Natural killer cell (primary cell): ENCODE results near the gene ARHGEF11. TPM values are rescaled to one million over a fixed set of nuclear protein-coding genes. Genes with fewer than 3 reads are reported as not detected.

Source experiments
- ATAC-seq, 3 donors: fragments of 150-1000 bp in 2 of 3; fragments of 200-7000 bp in 1 of 3; cut with Tn5 transposase; 1 replicate in 1 of 3; 2 replicates in 2 of 3; pipeline ENCODE4 v1.10.0; 2021; ENCODE audit warnings: mild to moderate bottlenecking in 2 of 3, moderate library complexity in 2 of 3
- DNase-seq, 2 donors: peaks; one replicate each; pipeline versions ENCODE4 v3.0.0 to v3.0.0-alpha.2; 2013 to 2021; ENCODE audit warnings: mixed read lengths in 1 of 2
- H3K27ac ChIP-seq: one replicate; pipeline ENCODE4 v1.5.1; 2013; ENCODE audit warnings: mild to moderate bottlenecking, low read length
- H3K27me3 ChIP-seq: one replicate; pipeline ENCODE4 v1.6.1; 2013; ENCODE audit warnings: low read length; ENCODE audit not compliant: control insufficient read depth, insufficient read depth
- H3K36me3 ChIP-seq: one replicate; pipeline ENCODE4 v1.6.1; 2013; ENCODE audit warnings: low read length; ENCODE audit not compliant: control insufficient read depth, insufficient read depth
- H3K4me1 ChIP-seq: one replicate; pipeline ENCODE4 v1.6.1; 2013; ENCODE audit warnings: low read length; ENCODE audit not compliant: control insufficient read depth, insufficient read depth
- H3K4me3 ChIP-seq: one replicate; pipeline ENCODE4 v1.5.1; 2013; ENCODE audit warnings: low read length
- H3K9me3 ChIP-seq: one replicate; pipeline ENCODE4 v1.6.1; 2013; ENCODE audit warnings: low read length; ENCODE audit not compliant: control insufficient read depth, insufficient read depth
- H3K27ac Mint-ChIP-seq, 2 donors: one replicate each; pipeline ENCODE4 v1.8.0; 2022; ENCODE audit warnings: mild to moderate bottlenecking in 2 of 2, mixed read lengths in 2 of 2, moderate library complexity in 1 of 2
- H3K27me3 Mint-ChIP-seq, 2 donors: one replicate each; pipeline ENCODE4 v1.8.0; 2022; ENCODE audit warnings: low read depth in 2 of 2, mixed read lengths in 2 of 2
- H3K36me3 Mint-ChIP-seq: one replicate; pipeline ENCODE4 v1.8.0; 2022; ENCODE audit warnings: mixed read lengths
- H3K4me1 Mint-ChIP-seq, 2 donors: one replicate each; pipeline ENCODE4 v1.8.0; 2022; ENCODE audit warnings: mixed read lengths in 2 of 2
- H3K4me3 Mint-ChIP-seq: one replicate; pipeline ENCODE4 v1.8.0; 2022; ENCODE audit warnings: mild to moderate bottlenecking, moderate library complexity, mixed read lengths
- H3K9me3 Mint-ChIP-seq, 2 donors: one replicate each; pipeline ENCODE4 v1.8.0; 2022; ENCODE audit warnings: mixed read lengths in 2 of 2
- CTCF ChIP-seq: fragments of 200-600 bp; IDR thresholded peaks from one replicate; pipeline ENCODE4 v1.8.0; 2022; ENCODE audit warnings: antibody characterized with exemption
- WGBS: methylation state at CpG from one replicate; pipeline ENCODE4 v1.1.7; 2013; ENCODE audit warnings: missing lambda C conversion rate; ENCODE audit not compliant: insufficient coverage; 5-methylcytosine and 5-hydroxymethylcytosine counted together
- intact Hi-C: fragments of 100-400 bp; cut with micrococcal nuclease; formaldehyde crosslinking; loops from one replicate; pipeline ENCODE4 v1.14.2; 2022
- total RNA-seq, 4 donors: library from RNA; stranded (reverse); fragments of 120-200 nt in 1 of 4; gene quantifications; one replicate each; pipeline versions ENCODE4 v1.2.3 to v1.2.4, GENCODE V29; 2013 to 2022

ARHGEF11 gene
- total RNA-seq, 3 donors from 2014 or later (not counting 1 experiment from before 2014, with no cell fraction given) = 1.7 to 2.8 (median 2.4) TPM

GRCh38 chr1:156957634-156958033, 87.9 kb downstream of the ARHGEF11 start:
- no peak for DNase-seq
- no peaks in the 10 kb centered on the region for H3K9me3 ChIP-seq
- Mint-ChIP-seq H3K9me3 (no peaks in the 10 kb centered on the region), H3K27ac (no peak overlapping the region), H3K4me1 (peaks cover 0 to 4% of the 10 kb centered on the region in 2 donors), H3K4me3 (no peak overlapping the region), H3K27me3 (peaks cover 9 to 40% of the 10 kb centered on the region in 2 donors), H3K36me3 (no peaks in the 10 kb centered on the region)
- WGBS = 80% methylated on average over 3 of the region's 3 CpGs
- H3K27me3 ChIP-seq = no peaks in the 10 kb centered on the region
- no peak overlapping the region for H3K4me3 ChIP-seq
- no peaks in the 10 kb centered on the region for H3K36me3 ChIP-seq
- TF ChIP-seq CTCF = no peak
- H3K4me1 ChIP-seq = no peaks in the 10 kb centered on the region
- H3K27ac ChIP-seq = no peak overlapping the region
- intact Hi-C loops = no loop called here
- ATAC-seq = no peak

GRCh38 chr1:156956333-156956732, 89.2 kb downstream of the ARHGEF11 start:
- Mint-ChIP-seq H3K27ac (no peak overlapping the region), H3K27me3 (peaks cover 9 to 44% of the 10 kb centered on the region in 2 donors), H3K4me1 (peaks cover 0 to 4% of the 10 kb centered on the region in 2 donors), H3K9me3 (no peaks in the 10 kb centered on the region), H3K4me3 (no peak overlapping the region), H3K36me3 (no peaks in the 10 kb centered on the region)
- Histone ChIP-seq H3K36me3 (no peaks in the 10 kb centered on the region), H3K27me3 (no peaks in the 10 kb centered on the region), H3K4me3 (no peak overlapping the region), H3K27ac (no peak overlapping the region), H3K4me1 (no peaks in the 10 kb centered on the region), H3K9me3 (no peaks in the 10 kb centered on the region)
- intact Hi-C loops = no loop called here
- no peak for ATAC-seq
- no peak for TF ChIP-seq CTCF
- 96% methylated on average over 9 of the region's 10 CpGs for WGBS
- DNase-seq = no peak

GRCh38 chr1:156953571-156953970, 92.0 kb downstream of the ARHGEF11 start:
- no peaks in the 10 kb centered on the region for H3K27me3 ChIP-seq
- H3K4me1 Mint-ChIP-seq = peaks cover 0 to 4% of the 10 kb centered on the region in 2 donors
- intact Hi-C loops = no loop called here
- H3K27ac ChIP-seq = no peak overlapping the region
- H3K9me3 ChIP-seq = no peaks in the 10 kb centered on the region
- ATAC-seq = no peak
- no peak overlapping the region for H3K4me3 Mint-ChIP-seq
- H3K27me3 Mint-ChIP-seq = peaks cover 13 to 34% of the 10 kb centered on the region in 2 donors
- 67% methylated on average over 1 of the region's 2 CpGs for WGBS
- H3K9me3 Mint-ChIP-seq = no peaks in the 10 kb centered on the region
- no peaks in the 10 kb centered on the region for H3K36me3 Mint-ChIP-seq
- TF ChIP-seq CTCF = no peak
- H3K4me1 ChIP-seq = no peaks in the 10 kb centered on the region
- no peaks in the 10 kb centered on the region for H3K36me3 ChIP-seq
- DNase-seq = no peak
- H3K27ac Mint-ChIP-seq = no peak overlapping the region
- H3K4me3 ChIP-seq = no peak overlapping the region

GRCh38 chr1:156951371-156951770, 94.2 kb downstream of the ARHGEF11 start:
- Histone ChIP-seq H3K27me3 (no peaks in the 10 kb centered on the region), H3K4me1 (no peaks in the 10 kb centered on the region), H3K4me3 (no peak overlapping the region), H3K27ac (no peak overlapping the region), H3K36me3 (no peaks in the 10 kb centered on the region), H3K9me3 (no peaks in the 10 kb centered on the region)
- no peak overlapping the region for H3K4me3 Mint-ChIP-seq
- no peaks in the 10 kb centered on the region for H3K36me3 Mint-ChIP-seq
- 94% methylated on average over 5 of the region's 5 CpGs for WGBS
- DNase-seq (no peak), ATAC-seq (no peak)
- no peaks in the 10 kb centered on the region for H3K9me3 Mint-ChIP-seq
- no peak overlapping the region for H3K27ac Mint-ChIP-seq
- H3K27me3 Mint-ChIP-seq = peaks cover 9 to 22% of the 10 kb centered on the region in 2 donors
- H3K4me1 Mint-ChIP-seq = no peaks in the 10 kb centered on the region
- TF ChIP-seq CTCF = no peak
- intact Hi-C loops = no loop called here
